MM.1S (cell line): ENCODE measurements around the gene CNRIP1.

Experiments used
- CTCF ChIP-seq: fragments of 300-600 bp; sonication (generic); IDR thresholded peaks from 2 replicates; pipeline ENCODE4 v1.5.1; 2016; ENCODE audit warnings: antibody characterized with exemption, low read length, mixed read lengths
- EZH2phosphoT487 ChIP-seq: fragments of 300-600 bp; sonication (generic); IDR thresholded peaks from 2 replicates; pipeline ENCODE4 v1.6.1; 2018; ENCODE audit warnings: antibody characterized with exemption, low read length

DNA sequence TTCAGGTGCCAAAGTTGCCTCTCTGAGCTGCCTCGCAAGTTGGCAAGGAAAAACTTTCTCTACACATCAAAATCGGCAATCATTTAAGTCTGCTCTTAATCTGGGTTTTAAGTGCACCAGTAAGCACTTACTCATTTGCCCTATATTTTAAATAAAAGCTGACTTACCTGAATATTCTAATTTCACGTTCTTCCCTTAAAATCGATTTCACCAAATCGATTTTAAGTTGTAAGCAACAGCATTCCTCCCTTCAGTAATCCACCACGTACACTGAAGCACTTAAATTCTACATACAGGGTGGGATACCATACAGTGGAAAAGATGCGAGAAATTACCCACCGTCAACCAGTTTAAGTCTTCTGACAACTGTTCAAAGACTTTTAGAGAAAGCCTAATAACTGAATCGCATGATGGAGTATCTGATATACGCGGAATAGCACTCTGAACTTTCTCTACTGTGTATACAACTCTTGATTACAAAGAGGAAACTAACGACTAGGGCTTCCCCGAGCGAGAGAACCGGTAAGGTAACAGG lies 69.0 kb downstream of the CNRIP1 start:
- TF ChIP-seq EZH2phosphoT487 (no peak), CTCF (no peak)
